A172 (cell line): ENCODE results near the gene ANKRD33. TPM values are rescaled to one million over a fixed set of nuclear protein-coding genes. Genes with fewer than 3 reads are reported as not detected.

Experiments
- total RNA-seq: library from RNA; depleted of rRNA; stranded (reverse); fragments of >200 nt; shearing (Covaris generic); gene quantifications from 2 replicates; pipeline ENCODE4 v1.2.3, GENCODE V29; 2014; rRNA removed

The ANKRD33 gene
- total RNA-seq, 1 experiment from 2014 or later, result not detected

Other genes starting within 250 kb of the ANKRD33 start
- gene FIGNL2, start 39.4 kb upstream of the ANKRD33 start, total RNA-seq, result 0.26 and 0.29 TPM in 2 replicates
- gene ACVRL1, start 19.4 kb downstream of the ANKRD33 start, total RNA-seq, result 10.3 and 11.7 TPM in 2 replicates
- gene ACVR1B, start 63.6 kb downstream of the ANKRD33 start, total RNA-seq, result 3.8 and 6.9 TPM in 2 replicates
- 2.3 and 3.3 TPM in 2 replicates for gene TAMALIN, start 118.8 kb downstream of the ANKRD33 start, total RNA-seq
- gene NR4A1, start 163.3 kb downstream of the ANKRD33 start, total RNA-seq, result 1.5 and 3.3 TPM in 2 replicates
- gene ATG101, start 181.9 kb downstream of the ANKRD33 start, total RNA-seq, result 70.3 and 74.7 TPM in 2 replicates
- not detected in 2 replicates for gene SMIM41, start 191.6 kb downstream of the ANKRD33 start, total RNA-seq